Coronary artery (tissue), 2 donors: ENCODE measurements around the gene AZGP1.
A peak's percentile ranks its signal among the peaks of the same experiment; 100 is the strongest.

ENCODE experiments used
- DNase-seq: peaks from one replicate; pipeline ENCODE4 v3.0.0-alpha.2; 2017; ENCODE audit warnings: low spot score
- H3K27ac ChIP-seq, 2 donors: fragments of 200-600 bp; sonication (generic); one replicate each; pipeline ENCODE4 v1.5.1; 2016 to 2019
- H3K4me3 ChIP-seq: fragments of 200-600 bp; sonication (generic); 2 replicates; pipeline ENCODE4 v1.5.1; 2016; ENCODE audit warnings: mild to moderate bottlenecking, moderate library complexity
- TF ChIP-seq, protein P1 (sequence below): fragments of 200-600 bp; sonication (generic); IDR thresholded peaks from one replicate; pipeline ENCODE4 v1.5.1; 2019; ENCODE audit warnings: antibody characterized with exemption

AZGP1 gene

DNA sequence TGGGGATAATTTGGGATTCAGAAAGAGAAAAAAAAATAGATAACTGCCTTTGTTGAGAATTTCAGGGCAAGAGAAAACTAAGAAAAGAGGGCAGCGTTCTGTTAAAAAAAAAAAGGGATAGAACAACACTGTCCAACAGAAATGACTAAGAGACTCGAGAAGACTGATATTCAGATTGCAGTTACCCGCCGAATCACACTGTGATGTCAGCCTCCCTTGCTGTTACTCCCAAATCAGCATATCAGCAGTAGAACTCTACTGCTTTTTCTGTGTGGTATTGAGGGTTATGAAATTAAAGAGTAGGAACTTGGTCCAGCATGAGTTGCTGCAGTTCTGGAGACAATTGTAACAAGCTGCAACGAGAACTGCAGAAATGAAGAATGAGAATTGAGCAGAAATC, 48.3 kb downstream of the AZGP1 start:
- TF ChIP-seq, protein P1, sequence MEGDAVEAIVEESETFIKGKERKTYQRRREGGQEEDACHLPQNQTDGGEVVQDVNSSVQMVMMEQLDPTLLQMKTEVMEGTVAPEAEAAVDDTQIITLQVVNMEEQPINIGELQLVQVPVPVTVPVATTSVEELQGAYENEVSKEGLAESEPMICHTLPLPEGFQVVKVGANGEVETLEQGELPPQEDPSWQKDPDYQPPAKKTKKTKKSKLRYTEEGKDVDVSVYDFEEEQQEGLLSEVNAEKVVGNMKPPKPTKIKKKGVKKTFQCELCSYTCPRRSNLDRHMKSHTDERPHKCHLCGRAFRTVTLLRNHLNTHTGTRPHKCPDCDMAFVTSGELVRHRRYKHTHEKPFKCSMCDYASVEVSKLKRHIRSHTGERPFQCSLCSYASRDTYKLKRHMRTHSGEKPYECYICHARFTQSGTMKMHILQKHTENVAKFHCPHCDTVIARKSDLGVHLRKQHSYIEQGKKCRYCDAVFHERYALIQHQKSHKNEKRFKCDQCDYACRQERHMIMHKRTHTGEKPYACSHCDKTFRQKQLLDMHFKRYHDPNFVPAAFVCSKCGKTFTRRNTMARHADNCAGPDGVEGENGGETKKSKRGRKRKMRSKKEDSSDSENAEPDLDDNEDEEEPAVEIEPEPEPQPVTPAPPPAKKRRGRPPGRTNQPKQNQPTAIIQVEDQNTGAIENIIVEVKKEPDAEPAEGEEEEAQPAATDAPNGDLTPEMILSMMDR: no peak
- no peak overlapping the region for H3K4me3 ChIP-seq
- no peak overlapping the region for H3K27ac ChIP-seq
- no peak for DNase-seq

DNA sequence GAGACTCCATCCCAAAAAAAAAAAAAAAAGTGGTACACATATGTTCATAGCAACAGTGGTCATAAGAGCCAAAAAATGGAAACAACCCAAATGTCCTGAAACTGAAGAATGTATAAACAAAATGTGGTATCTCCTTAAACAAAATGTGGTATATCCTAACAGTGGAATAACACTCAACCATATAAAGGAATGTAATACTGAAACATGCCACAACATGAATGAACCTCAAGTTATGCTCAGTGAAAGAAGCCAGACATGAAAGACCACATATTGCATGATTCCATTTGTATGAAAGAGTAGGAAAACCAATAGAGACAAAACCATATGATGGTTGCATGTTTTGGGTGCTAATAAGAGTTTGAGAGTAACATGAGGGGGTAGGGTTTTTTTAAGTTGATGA, 49.5 kb downstream of the AZGP1 start:
- TF ChIP-seq, protein P1: no peak
- no peak overlapping the region for H3K27ac ChIP-seq
- DNase-seq: no peak
- no peak overlapping the region for H3K4me3 ChIP-seq

- TF ChIP-seq, protein P1: no peak
- Histone ChIP-seq H3K27ac (no peak overlapping the region), H3K4me3 (no peak overlapping the region)
These were observed 52.6 kb downstream of the AZGP1 start for GRCh38 chr7:99923200-99923599.

DNA sequence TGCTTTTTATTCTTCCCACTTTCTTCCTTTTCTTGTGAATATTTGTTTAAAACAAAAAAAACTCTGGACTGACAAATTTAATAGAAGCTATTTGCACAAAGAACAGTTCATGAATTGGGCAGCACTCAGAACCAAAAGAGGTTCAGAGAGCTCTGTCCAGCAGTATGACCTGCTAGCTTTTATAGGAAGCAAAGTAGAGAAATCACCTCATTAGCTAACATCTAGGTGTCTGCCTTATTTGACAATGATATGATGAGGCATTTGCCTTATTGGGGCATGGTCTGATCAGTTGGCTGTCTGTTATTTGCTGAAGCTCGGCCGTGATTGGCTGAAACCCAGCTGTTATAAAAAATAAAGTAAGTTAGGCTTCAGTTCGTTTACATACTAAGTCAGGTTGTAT, 55.7 kb downstream of the AZGP1 start:
- no peak for DNase-seq
- Histone ChIP-seq H3K4me3 (peak overlapping the region; percentile 95), H3K27ac (peak overlapping the region; percentile 93 to 98)
- TF ChIP-seq, protein P1: no peak

More at GRCh38 chr7:99923200-99923599, 52.6 kb downstream of the AZGP1 start:
- DNase-seq: no peak

DNA sequence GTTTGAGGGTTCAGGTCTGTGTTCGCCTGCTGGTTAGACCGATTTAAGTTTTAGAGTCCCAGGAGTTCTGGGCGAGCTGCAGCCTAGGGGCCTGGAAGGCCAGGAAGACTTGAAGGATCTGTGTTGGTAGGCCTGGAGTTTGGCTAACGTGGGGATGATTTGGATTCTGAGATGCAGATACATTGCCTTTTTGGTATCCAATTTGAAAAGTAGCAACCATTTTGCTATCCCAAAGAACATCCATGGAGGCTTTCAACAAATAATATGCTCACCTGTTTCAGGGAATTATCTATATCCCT, 56.1 kb downstream of the AZGP1 start:
- Histone ChIP-seq H3K4me3 (peak overlapping the region; percentile 95), H3K27ac (peak overlapping the region; percentile 93 to 98)
- TF ChIP-seq, protein P1: no peak
- DNase-seq: no peak

DNA sequence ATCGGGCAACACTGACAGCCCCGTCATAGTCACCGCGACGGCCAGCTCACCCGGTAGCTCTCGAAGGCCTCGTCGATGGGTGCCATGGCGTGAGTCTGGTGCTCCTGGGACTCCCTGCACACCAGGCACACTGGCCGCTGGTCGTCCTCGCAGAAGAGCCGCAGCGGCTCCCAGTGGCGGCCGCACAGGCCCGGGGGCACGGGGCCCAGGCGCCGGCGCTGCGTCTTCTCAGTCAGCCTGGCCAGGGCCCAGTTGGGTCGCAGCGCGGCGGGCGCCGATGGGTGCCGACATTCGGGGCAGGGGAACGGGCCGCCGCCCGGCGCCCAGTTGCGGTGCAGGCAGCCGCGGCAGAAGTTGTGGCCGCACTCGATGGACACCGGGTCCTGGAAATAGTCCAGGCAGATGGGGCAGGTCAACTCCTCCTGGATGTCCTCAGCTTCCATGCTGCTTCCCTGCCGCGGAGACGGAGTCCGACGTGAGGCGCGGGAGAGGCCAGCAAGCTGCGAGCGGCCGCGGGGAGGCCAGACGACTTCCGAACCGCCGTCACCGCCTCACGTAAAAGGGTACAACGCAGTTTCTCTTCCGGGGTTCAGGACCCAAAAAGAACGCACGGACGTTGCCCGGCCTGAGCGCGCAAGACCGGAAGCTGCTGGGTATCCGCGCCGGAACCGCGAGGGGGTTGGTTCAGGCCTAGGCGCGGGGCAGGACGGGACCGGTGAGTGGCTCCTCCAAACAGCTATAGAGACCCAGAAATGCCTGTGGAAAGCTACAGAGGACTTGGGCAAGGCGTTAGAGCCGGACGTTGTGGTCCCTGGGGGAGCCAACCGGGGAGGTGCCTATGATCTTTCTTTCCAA, 56.6 kb downstream of the AZGP1 start, which contains the start of gene TRIM4:
TSS of gene TRIM4 (minus strand) at position 572 of the 855 bp plus-strand sequence. CDS start at position 443, 129 bp downstream.
- Histone ChIP-seq H3K4me3 (peak within 1 kb of the TSS; percentile 95), H3K27ac (peak within 1 kb of the TSS; percentile 93 to 98)
- TF ChIP-seq, protein P1: no peak
- DNase-seq: peak; percentile 97
